Stimulated activated naive CD8-positive, alpha-beta T cell treated with anti-CD3 and anti-CD28 coated beads, Interleukin-15, Interleukin-2, amounts not matched to agents 100 ng/mL and 50 ng/mL, for 24 hours (primary cell): ENCODE data around the gene CLEC4E.
"Not testable (repeated sequence)": the region's sequence is repeated elsewhere in the genome, so short reads cannot be mapped to it uniquely, and the experiment has no call there.

Experiments used
- H3K27ac Mint-ChIP-seq: one replicate; pipeline ENCODE4 v1.8.0; 2021; ENCODE audit warnings: mild to moderate bottlenecking, mixed read lengths
- H3K27me3 Mint-ChIP-seq: one replicate; pipeline ENCODE4 v1.8.0; 2021; ENCODE audit warnings: mixed read lengths
- H3K36me3 Mint-ChIP-seq: one replicate; pipeline ENCODE4 v1.8.0; 2021; ENCODE audit warnings: low read depth, mixed read lengths
- H3K4me1 Mint-ChIP-seq: one replicate; pipeline ENCODE4 v1.8.0; 2021; ENCODE audit warnings: low read depth, mixed read lengths
- H3K4me3 Mint-ChIP-seq: one replicate; pipeline ENCODE4 v1.8.0; 2021; ENCODE audit warnings: mild to moderate bottlenecking, mixed read lengths
- H3K9me3 Mint-ChIP-seq: one replicate; pipeline ENCODE4 v1.8.0; 2021; ENCODE audit warnings: mixed read lengths

Gene CLEC4E

DNA sequence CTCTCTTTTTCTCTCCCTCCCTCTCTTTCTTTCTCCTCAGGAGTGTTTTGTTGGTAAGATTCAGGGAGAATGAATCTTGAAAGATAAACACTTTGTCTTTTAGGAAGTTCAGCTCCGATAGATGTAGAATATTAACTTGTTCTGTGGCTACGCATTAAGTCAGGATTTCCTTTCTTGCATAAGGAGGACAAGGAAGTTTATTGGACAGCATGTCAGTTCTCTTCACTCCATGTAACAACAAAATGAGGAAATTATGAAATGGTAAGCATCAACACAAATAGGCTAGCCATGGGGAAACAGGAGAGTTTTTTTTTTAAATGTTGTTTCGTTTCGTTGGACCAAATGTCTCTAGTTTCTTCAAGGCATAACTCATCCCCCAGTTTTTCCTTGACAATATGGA lies at the start of gene CLEC4E:
TSS of gene CLEC4E (minus strand) at position 75 of the 400 bp plus-strand sequence. CDS start 108 bp downstream, outside the sequence.
- not testable (repeated sequence) for H3K4me3 Mint-ChIP-seq, H3K36me3 Mint-ChIP-seq, H3K27ac Mint-ChIP-seq, H3K9me3 Mint-ChIP-seq
- Mint-ChIP-seq H3K27me3 (peaks cover 35% of the 10 kb centered on the region), H3K4me1 (peaks cover 12% of the 10 kb centered on the region)

DNA sequence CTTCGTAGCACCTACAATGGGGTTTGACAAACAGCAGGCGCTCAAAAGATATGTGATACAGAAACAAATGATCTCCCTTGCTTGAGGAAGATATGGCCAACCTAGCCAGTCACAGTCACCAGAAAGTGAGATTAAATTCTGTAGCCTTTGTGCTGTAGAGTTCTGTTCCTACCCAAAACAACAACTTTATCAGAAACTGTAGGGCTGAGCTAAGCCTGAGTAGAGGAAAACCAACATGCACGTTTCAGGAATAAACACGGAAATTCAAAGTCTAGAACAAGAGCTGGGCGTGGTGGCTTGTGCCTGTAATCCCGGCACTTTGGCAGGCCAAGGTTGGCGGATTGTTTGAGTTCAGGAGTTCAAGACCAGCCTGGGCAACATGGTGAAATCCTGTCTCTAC lies 49.0 kb upstream of the CLEC4E start:
- Mint-ChIP-seq H3K36me3 (no peaks in the 10 kb centered on the region), H3K4me3 (no peak overlapping the region), H3K9me3 (no peaks in the 10 kb centered on the region), H3K27ac (no peak overlapping the region), H3K27me3 (no peaks in the 10 kb centered on the region), H3K4me1 (peaks cover 13% of the 10 kb centered on the region)

DNA sequence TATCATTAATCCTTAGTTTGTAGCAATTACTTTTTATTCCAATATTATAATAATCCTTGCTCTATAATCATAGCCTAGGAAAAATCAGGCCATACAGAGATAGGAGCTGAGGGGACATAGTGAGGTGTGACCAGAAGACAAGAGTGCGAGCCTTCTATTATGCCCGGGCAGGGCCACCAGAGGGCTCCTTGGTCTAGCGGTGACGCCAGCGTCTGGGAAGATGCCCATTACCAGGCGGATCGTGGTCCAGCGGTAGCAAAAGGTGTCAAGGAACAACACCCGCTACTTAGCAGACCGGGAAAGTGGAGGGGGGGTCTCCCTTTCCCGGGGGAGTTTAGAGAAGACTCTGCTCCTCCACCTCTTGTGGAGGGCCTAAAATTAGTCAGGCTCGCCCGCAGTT lies 43.8 kb upstream of the CLEC4E start:
- H3K27me3 Mint-ChIP-seq, H3K27ac Mint-ChIP-seq, H3K4me3 Mint-ChIP-seq, H3K9me3 Mint-ChIP-seq, H3K36me3 Mint-ChIP-seq, H3K4me1 Mint-ChIP-seq: not testable (repeated sequence)

GRCh38 chr12:8584004-8584403 lies 43.3 kb upstream of the CLEC4E start:
- H3K27me3 Mint-ChIP-seq = no peaks in the 10 kb centered on the region
- H3K4me3 Mint-ChIP-seq = no peak overlapping the region
- H3K27ac Mint-ChIP-seq = no peak overlapping the region
- H3K36me3 Mint-ChIP-seq = no peaks in the 10 kb centered on the region
- H3K9me3 Mint-ChIP-seq = no peaks in the 10 kb centered on the region
- H3K4me1 Mint-ChIP-seq = peaks cover 6% of the 10 kb centered on the region

GRCh38 chr12:8581098-8581784 lies 40.5 kb upstream of the CLEC4E start:
- Mint-ChIP-seq H3K4me1 (peaks cover 7% of the 10 kb centered on the region), H3K9me3 (no peaks in the 10 kb centered on the region), H3K27ac (no peak overlapping the region), H3K27me3 (no peaks in the 10 kb centered on the region), H3K4me3 (no peak overlapping the region), H3K36me3 (no peaks in the 10 kb centered on the region)

GRCh38 chr12:8577879-8578278 lies 37.2 kb upstream of the CLEC4E start:
- H3K4me1 Mint-ChIP-seq = peaks cover 7% of the 10 kb centered on the region
- peaks cover 3% of the 10 kb centered on the region for H3K27me3 Mint-ChIP-seq

DNA sequence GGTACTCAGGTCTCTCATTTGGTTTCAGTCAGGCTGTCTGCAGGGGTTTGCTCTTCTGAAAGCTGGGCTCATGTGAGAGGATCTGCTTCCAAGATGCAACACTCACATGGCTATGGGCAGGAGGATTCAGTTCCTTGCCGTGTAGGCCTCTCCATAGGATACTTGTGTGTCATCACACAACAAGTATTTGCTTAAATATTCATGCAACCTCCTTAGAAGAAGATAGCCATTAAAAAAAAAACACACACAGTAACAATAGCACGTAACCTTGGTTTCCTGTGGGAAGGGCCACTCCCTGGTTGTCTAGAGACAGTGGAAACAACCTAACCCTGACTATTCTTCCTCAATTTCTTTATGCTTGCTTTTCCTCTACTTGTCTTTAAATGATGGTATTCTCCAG lies 31.8 kb upstream of the CLEC4E start:
- H3K36me3 Mint-ChIP-seq = no peaks in the 10 kb centered on the region
- H3K27ac Mint-ChIP-seq = no peak overlapping the region
- no peaks in the 10 kb centered on the region for H3K9me3 Mint-ChIP-seq
- no peak overlapping the region for H3K4me3 Mint-ChIP-seq
- peaks cover 3% of the 10 kb centered on the region for H3K27me3 Mint-ChIP-seq
- H3K4me1 Mint-ChIP-seq = peaks cover 10% of the 10 kb centered on the region

More at GRCh38 chr12:8577879-8578278, 37.2 kb upstream of the CLEC4E start:
- no peaks in the 10 kb centered on the region for H3K36me3 Mint-ChIP-seq
- no peaks in the 10 kb centered on the region for H3K9me3 Mint-ChIP-seq
- H3K4me3 Mint-ChIP-seq = no peak overlapping the region
- no peak overlapping the region for H3K27ac Mint-ChIP-seq

DNA sequence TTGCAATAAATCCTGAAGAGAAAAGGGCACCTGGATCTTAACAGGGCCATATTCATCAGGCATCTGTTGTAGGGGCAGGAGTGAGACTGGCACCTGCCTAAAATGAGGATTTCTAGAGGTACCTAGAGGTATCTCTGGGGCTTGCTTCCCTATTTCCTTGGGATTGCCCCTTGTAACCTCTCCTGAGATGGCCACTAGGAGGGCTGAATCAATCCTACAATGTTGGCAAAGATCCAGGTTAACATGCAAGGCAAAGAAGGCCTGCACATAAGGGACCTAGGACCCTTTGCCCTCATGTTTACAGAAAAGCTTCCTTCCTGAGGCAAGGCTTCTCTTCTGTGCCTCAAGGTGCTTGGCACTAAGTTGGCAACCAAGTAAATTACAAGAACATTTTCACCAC lies 25.8 kb upstream of the CLEC4E start:
- peaks cover 9% of the 10 kb centered on the region for H3K9me3 Mint-ChIP-seq
- no peaks in the 10 kb centered on the region for H3K4me1 Mint-ChIP-seq
- H3K27ac Mint-ChIP-seq = no peak overlapping the region
- no peaks in the 10 kb centered on the region for H3K36me3 Mint-ChIP-seq
- peaks cover 3% of the 10 kb centered on the region for H3K27me3 Mint-ChIP-seq
- H3K4me3 Mint-ChIP-seq = no peak overlapping the region

- H3K4me3 Mint-ChIP-seq, H3K27ac Mint-ChIP-seq, H3K9me3 Mint-ChIP-seq, H3K27me3 Mint-ChIP-seq, H3K36me3 Mint-ChIP-seq, H3K4me1 Mint-ChIP-seq: not testable (repeated sequence)
Observed at GRCh38 chr12:8566052-8566451, 25.3 kb upstream of the CLEC4E start.

GRCh38 chr12:8564656-8565055 lies 24.0 kb upstream of the CLEC4E start:
- peaks cover 3% of the 10 kb centered on the region for H3K27me3 Mint-ChIP-seq
- no peak overlapping the region for H3K27ac Mint-ChIP-seq
- no peaks in the 10 kb centered on the region for H3K4me1 Mint-ChIP-seq
- no peaks in the 10 kb centered on the region for H3K36me3 Mint-ChIP-seq
- no peak overlapping the region for H3K4me3 Mint-ChIP-seq
- H3K9me3 Mint-ChIP-seq = peaks cover 9% of the 10 kb centered on the region

DNA sequence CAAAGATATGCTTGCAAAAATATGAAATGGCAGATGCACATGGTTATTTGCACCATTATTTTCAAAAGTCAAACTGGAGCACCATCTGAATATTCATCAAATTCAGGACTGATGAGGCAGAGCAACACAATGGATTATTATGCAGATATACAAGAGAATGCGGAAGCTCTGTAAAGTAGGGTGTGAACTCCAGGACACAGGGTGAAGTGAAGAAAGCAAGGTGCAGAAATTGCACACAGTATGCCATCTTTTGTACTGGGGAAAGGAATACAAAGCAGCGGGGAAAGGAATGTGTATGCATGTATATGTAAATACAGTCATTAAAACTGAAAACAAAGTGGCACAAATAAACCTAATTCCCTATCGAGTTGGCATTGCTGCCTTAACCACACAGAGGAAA lies 22.7 kb upstream of the CLEC4E start:
- no peak overlapping the region for H3K27ac Mint-ChIP-seq

GRCh38 chr12:8562310-8562709 lies 21.6 kb upstream of the CLEC4E start:
- Mint-ChIP-seq H3K27me3 (peaks cover 3% of the 10 kb centered on the region), H3K4me1 (no peaks in the 10 kb centered on the region), H3K27ac (no peak overlapping the region), H3K9me3 (peaks cover 9% of the 10 kb centered on the region), H3K4me3 (no peak overlapping the region), H3K36me3 (no peaks in the 10 kb centered on the region)

More for the DNA sequence above, 22.7 kb upstream of the CLEC4E start:
- H3K36me3 Mint-ChIP-seq = no peaks in the 10 kb centered on the region
- peaks cover 3% of the 10 kb centered on the region for H3K27me3 Mint-ChIP-seq
- H3K9me3 Mint-ChIP-seq = peaks cover 9% of the 10 kb centered on the region
- no peaks in the 10 kb centered on the region for H3K4me1 Mint-ChIP-seq
- H3K4me3 Mint-ChIP-seq = no peak overlapping the region

DNA sequence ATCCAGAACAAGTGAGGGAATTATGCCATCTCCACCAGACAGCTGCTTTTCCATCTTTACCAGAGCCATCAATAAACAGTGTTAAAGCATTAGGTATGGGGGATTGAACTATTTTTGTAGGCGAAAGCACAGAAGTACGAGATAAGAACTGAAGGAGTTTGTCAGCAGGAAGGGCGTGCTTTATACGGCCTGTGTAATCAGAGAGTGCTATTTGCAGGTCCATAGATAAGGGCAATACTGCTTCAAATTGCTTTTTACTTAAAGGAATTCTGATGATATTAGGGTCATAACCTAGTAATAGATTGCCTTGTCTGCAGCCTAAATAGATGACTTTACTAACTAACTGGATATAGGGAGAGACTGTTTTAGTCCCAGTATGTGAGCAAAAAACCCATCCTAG lies 20.3 kb upstream of the CLEC4E start:
- no peak overlapping the region for H3K27ac Mint-ChIP-seq
- peaks cover 4% of the 10 kb centered on the region for H3K4me1 Mint-ChIP-seq

GRCh38 chr12:8559676-8560075 lies 19.0 kb upstream of the CLEC4E start:
- Mint-ChIP-seq H3K36me3 (no peaks in the 10 kb centered on the region), H3K27me3 (peaks cover 3% of the 10 kb centered on the region), H3K9me3 (peaks cover 9% of the 10 kb centered on the region), H3K4me3 (no peak overlapping the region), H3K27ac (no peak overlapping the region), H3K4me1 (peaks cover 4% of the 10 kb centered on the region)

More for the DNA sequence above, 20.3 kb upstream of the CLEC4E start:
- Mint-ChIP-seq H3K9me3 (peaks cover 9% of the 10 kb centered on the region), H3K4me3 (no peak overlapping the region), H3K36me3 (no peaks in the 10 kb centered on the region), H3K27me3 (peaks cover 3% of the 10 kb centered on the region)

DNA sequence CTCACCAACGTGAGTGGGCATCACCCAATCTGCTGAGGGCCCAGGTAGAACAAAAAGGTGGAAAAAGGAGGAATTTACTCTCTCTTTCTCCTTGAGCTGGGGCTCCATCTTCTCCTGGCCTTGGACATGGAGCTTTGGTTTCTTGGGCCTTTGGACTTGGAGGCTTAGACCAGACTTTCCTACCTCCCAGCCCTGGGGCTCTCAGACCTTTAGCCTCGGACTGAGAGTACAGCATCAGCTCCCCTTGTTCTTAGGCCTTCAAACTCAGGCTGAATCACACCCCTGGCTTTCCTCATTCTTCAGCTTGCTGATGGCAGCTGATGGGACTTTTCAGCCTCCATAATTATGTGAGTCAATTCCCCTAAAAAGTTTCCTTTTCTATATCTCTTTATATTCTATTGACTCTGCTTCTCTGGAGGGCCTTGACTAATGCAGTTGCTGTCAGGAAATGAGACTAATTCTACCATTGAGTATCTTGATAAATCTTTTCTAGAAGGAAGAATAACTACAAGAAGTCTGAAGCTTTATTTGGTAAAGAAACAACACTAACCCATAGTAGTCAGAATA lies 15.9 kb upstream of the CLEC4E start:
- H3K4me1 Mint-ChIP-seq = peaks cover 4% of the 10 kb centered on the region
- H3K9me3 Mint-ChIP-seq = no peaks in the 10 kb centered on the region
- H3K36me3 Mint-ChIP-seq = no peaks in the 10 kb centered on the region
- no peak overlapping the region for H3K4me3 Mint-ChIP-seq
- no peak overlapping the region for H3K27ac Mint-ChIP-seq
- peaks cover 4% of the 10 kb centered on the region for H3K27me3 Mint-ChIP-seq
